ENCODE data around the gene PIBF1.
A peak's percentile ranks its signal among the peaks of the same experiment; 100 is the strongest.
"Not testable (repeated sequence)": the region's sequence is repeated elsewhere in the genome, so short reads cannot be mapped to it uniquely, and the experiment has no call there.

PIBF1 gene, protein sequence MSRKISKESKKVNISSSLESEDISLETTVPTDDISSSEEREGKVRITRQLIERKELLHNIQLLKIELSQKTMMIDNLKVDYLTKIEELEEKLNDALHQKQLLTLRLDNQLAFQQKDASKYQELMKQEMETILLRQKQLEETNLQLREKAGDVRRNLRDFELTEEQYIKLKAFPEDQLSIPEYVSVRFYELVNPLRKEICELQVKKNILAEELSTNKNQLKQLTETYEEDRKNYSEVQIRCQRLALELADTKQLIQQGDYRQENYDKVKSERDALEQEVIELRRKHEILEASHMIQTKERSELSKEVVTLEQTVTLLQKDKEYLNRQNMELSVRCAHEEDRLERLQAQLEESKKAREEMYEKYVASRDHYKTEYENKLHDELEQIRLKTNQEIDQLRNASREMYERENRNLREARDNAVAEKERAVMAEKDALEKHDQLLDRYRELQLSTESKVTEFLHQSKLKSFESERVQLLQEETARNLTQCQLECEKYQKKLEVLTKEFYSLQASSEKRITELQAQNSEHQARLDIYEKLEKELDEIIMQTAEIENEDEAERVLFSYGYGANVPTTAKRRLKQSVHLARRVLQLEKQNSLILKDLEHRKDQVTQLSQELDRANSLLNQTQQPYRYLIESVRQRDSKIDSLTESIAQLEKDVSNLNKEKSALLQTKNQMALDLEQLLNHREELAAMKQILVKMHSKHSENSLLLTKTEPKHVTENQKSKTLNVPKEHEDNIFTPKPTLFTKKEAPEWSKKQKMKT

GRCh38 chr13:72781451-72782439 lies at the start of gene PIBF1, which contains the start of gene DIS3:
PIBF1 (plus strand) TSS chr13:72782133; CDS start chr13:72783470, 1,337 bp downstream.
DIS3 (minus strand) TSS chr13:72781900; CDS start chr13:72781832, 68 bp downstream.
- DNase-seq, result peak; percentile 85 to 91 (median 90)

- no peak for DNase-seq
Measured at GRCh38 chr13:72737033-72737432, 44.9 kb upstream of the PIBF1 start.

GRCh38 chr13:72740015-72740414 lies 41.9 kb upstream of the PIBF1 start:
- DNase-seq, result no peak

- no peak for DNase-seq
Measured at GRCh38 chr13:72745260-72745659, 36.7 kb upstream of the PIBF1 start.

DNA sequence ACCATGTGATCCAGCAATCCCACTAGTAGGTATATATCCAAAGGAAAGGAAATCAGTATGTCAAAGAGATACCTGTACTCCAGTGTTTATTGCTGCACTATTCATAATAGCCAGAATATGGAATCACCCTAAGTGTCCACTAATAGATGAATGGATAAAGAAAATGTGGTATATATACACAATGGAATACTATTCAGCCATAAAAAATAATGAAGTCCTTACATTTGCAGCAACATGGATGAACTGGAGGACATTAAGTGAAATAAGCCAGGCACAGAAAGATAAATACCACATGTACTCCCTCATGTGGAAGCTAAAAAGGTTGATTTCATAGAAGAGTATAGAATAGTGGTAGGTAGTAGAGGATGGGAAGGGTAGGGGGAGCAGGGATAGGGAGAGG lies 30.7 kb upstream of the PIBF1 start:
- no peak for DNase-seq

DNA sequence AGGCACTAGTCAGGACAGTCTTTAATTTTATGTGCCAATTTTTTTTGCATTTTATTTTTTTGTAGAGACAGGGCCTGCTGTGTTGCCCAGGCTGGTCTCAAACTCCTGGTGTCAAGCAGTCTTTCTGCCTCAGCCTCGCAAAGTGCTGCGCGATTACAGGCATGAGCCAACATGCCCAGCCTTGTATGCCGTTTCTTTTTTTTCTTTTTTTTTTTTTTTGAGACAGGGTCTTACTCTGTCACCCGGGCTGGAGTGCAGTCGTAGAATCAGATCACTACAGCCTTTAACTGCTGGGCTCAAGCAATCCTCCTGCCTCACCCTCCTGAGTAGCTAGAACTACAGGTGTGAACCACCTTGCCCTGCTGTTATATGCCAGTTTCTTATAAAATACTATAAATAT lies 27.8 kb upstream of the PIBF1 start:
- DNase-seq, result no peak

- no peak for DNase-seq
Measured at GRCh38 chr13:72757792-72758535, 24.0 kb upstream of the PIBF1 start.

DNA sequence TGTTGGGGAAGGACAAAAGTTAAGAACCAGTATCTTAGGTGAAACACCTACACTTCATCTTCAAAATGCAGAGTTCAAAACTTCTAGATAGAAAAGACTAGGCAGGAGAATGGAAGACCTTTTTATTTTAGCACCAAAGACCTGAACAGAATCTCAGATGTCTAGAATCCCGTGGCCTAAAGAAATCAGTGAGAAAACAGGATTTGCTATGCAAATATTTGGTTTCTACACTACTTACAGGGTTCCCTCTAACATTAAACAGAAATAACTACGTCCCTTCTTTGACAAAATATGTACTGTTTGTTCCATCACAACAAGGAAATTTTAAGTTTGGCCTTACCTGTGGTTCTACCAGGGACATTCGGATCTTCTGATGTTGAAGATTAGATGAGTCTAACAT lies 21.7 kb upstream of the PIBF1 start:
- no peak for DNase-seq

DNA sequence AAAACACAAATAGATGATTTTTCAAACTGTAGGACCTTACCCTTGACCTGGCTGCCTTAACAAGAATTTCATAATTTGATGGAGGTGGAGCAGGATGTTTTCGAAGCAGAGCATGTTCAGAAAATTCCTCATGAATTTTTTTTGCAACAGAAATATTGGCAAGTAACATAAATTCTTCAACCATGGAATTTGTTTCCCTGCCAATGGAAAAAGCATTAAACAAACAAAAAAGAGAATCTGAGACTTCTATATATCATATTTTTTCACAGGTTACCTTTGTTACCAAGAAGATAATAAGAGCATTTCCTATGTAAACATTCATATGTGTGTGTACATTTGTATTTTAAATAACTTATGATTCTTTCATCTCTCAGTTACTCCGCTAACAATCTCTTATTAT lies 18.5 kb upstream of the PIBF1 start:
- no peak for DNase-seq

DNA sequence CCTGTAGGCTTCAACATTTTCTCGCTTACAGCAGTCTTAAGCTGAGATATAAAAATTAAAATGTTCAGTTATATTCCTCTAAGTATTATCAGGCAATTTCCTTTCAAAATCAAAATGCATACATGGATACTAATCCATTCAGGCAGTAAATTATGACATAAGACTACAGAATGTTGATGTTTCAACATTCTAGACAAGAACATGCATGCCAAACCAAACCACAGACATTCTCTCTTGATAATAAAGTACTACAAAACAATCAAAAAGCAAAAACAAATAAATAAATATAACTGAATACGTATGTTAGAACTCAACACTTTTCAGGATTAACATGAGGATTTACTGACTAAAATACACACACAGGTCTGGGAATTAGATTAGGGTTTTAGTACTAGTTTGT lies 7.9 kb upstream of the PIBF1 start:
- DNase-seq, result no peak

DNA sequence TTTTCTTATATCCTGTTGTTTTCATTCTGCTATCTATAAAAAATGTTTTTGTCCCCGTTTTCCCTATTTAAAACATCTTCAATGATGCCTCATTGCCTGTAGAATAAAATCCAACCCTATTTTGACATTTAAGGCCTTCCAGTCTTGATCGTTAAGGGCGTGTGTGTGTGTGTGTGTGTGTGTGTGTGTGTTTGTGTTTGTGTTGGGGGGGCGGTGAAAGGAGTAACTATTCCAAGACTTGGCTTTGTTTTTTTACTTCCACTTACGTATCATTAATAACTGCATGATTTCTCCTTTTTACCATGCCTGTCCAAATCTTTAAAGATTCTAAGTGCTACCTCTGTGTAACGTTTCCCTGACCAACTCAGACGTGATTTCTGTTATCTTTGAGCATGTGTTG lies 784 bp downstream of the PIBF1 start:
- DNase-seq, result no peak

GRCh38 chr13:72784679-72785078 lies 2.7 kb downstream of the PIBF1 start:
- not testable (repeated sequence) for DNase-seq

DNA sequence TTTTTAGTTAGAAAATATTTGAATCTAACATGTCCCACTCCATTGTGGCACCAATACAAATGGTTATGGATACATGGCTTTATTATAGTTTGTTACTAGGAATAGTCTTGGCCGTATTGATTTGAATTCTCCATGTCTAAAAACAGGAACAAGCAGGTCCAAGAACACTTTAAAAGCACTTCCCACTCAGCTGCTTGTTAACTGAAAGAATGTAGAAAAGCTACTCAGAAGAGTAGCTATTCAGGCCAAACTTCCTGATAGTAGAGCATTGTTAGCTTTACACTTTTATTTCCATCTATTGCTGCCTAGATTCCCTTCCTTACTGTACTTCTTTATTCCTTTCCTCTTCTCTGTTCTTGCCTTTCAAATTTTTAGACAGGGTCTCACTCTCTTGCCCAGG lies 6.9 kb downstream of the PIBF1 start:
- DNase-seq, result no peak

- DNase-seq, result no peak
Measured at GRCh38 chr13:72792640-72793039, 10.7 kb downstream of the PIBF1 start.

GRCh38 chr13:72798817-72799216 lies 16.9 kb downstream of the PIBF1 start:
- no peak for DNase-seq

GRCh38 chr13:72804301-72804700 lies 22.4 kb downstream of the PIBF1 start:
- DNase-seq, result no peak

GRCh38 chr13:72805676-72806346 lies 23.9 kb downstream of the PIBF1 start:
- DNase-seq, result no peak

DNA sequence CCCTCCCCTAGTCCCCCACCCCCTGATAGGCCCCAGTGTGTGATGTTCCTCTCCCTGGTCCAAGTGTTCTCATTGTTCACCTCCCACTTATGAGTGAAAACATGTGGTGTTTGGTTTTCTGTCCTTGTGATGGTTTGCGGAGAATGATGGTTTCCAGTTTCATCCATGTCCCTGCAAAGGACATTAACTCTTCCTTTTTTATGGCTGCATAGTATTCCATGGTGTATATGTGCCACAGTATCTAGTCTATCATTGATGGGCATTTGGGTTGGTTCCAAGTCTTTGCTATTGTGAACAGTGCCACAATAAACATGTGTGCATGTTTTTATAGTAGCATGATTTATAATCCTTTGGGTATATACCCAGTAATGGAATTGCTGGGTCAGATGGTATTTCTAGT lies 24.6 kb downstream of the PIBF1 start:
- not testable (repeated sequence) for DNase-seq

- DNase-seq, result no peak
Measured at GRCh38 chr13:72808917-72809500, 27.1 kb downstream of the PIBF1 start.

GRCh38 chr13:72820156-72820897 lies 38.4 kb downstream of the PIBF1 start:
- DNase-seq, result no peak

All from activated CD4-positive, CD25-positive, alpha-beta regulatory T cell (primary cell).